Prostate gland (tissue), 2 donors: ENCODE data around the gene LRRC59. TPM values are rescaled to one million over a fixed set of nuclear protein-coding genes. Genes with fewer than 3 reads are reported as not detected.
"Not testable (repeated sequence)": the region's sequence is repeated elsewhere in the genome, so short reads cannot be mapped to it uniquely, and the experiment has no call there.

Experiments used
- DNase-seq: peaks from one replicate; pipeline ENCODE4 v3.0.0-alpha.2; 2019; ENCODE audit warnings: low spot score
- H3K27ac ChIP-seq, 2 donors: fragments of 200-600 bp; sonication (generic); 2 replicates each; pipeline ENCODE4 v1.5.1; 2017 to 2019
- H3K27me3 ChIP-seq: fragments of 200-600 bp; sonication (generic); replicated peaks from 2 replicates; pipeline ENCODE4 v1.5.1; 2019; ENCODE audit not compliant: insufficient read depth
- H3K36me3 ChIP-seq, 2 donors: fragments of 200-600 bp; sonication (generic); 1 replicate in 1 of 2; 2 replicates in 1 of 2; pipeline versions ENCODE4 v1.5.1 to v1.8.1; 2017 to 2019
- H3K4me1 ChIP-seq: fragments of 200-600 bp; sonication (generic); replicated peaks from 2 replicates; pipeline ENCODE4 v1.5.1; 2019
- H3K4me3 ChIP-seq, 2 donors: fragments of 200-600 bp; sonication (generic); 2 replicates each; pipeline ENCODE4 v1.5.1; 2017 to 2019
- H3K9me3 ChIP-seq: fragments of 200-600 bp; sonication (generic); 2 replicates; pipeline ENCODE4 v1.5.1; 2017
- POLR2A ChIP-seq: fragments of 450-650 bp; IDR thresholded peaks from one replicate; pipeline ENCODE4 v1.6.1; 2016; ENCODE audit warnings: antibody characterized with exemption, mild to moderate bottlenecking
- POLR2AphosphoS5 ChIP-seq: sonication (generic); formaldehyde crosslinking; IDR thresholded peaks from one replicate; pipeline ENCODE4 v1.6.1; 2017; ENCODE audit warnings: antibody characterized with exemption
- WGBS: methylation state at CpG from one replicate; pipeline ENCODE4 v1.1.5; 2018; 5-methylcytosine and 5-hydroxymethylcytosine counted together
- intact Hi-C: fragments of 100-400 bp; cut with DNase I; formaldehyde crosslinking; loops from one replicate; pipeline ENCODE4 v1.14.2; 2022
- small RNA-seq, 2 donors: library from RNA; depleted of rRNA; stranded (forward); fragments of <200 nt; gene quantifications; one replicate each; pipeline ENCODE3, GENCODE V24; 2016
- total RNA-seq, 2 donors: library from RNA; depleted of rRNA; stranded (reverse); fragments of >200 nt; gene quantifications; one replicate each; pipeline ENCODE4 v1.1.0, GENCODE V29; 2016
- TF ChIP-seq, protein P1 (sequence below), 4 experiments: fragments of 200-600 bp in 2 of 4; fragments of 450-650 bp in 2 of 4; sonication (generic) in 2 of 4; IDR thresholded peaks; 1 replicate in 3 of 4; 2 replicates in 1 of 4; pipeline ENCODE4 v1.5.1; 2016 to 2019; ENCODE audit warnings: antibody characterized with exemption in 4 of 4, mild to moderate bottlenecking in 2 of 4, moderate library complexity in 2 of 4

The LRRC59 gene
- total RNA-seq, 2 donors from 2014 or later, result 67.6 to 76.6 TPM

DNA sequence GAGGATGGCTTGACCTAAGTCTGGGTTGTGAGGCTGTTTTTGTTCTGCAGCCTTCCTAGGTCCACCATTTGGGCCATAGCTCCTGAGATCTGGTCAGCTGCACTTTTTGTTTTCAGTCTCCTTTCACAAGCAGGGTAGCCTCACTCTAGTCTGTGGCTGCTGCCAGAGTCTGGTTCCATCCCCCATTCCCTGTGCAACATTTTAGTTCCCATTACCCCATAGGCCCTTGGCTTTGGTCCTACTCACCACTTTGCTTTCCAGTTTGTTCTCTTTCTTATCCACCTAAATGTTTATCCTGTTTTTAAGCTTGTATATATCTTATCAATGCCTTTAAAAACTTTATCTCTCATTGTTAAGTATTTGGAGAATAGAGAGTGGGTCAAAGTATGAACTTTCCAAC lies 57.9 kb downstream of the LRRC59 start:
- no peak overlapping the region for H3K27ac ChIP-seq
- no peaks in the 10 kb centered on the region for H3K9me3 ChIP-seq
- no peaks in the 10 kb centered on the region for H3K27me3 ChIP-seq
- no peaks in the 10 kb centered on the region for H3K36me3 ChIP-seq
- no peak for DNase-seq
- intact Hi-C loops, result no loop called here
- TF ChIP-seq POLR2A (no peak), POLR2AphosphoS5 (no peak)
- TF ChIP-seq, protein P1, sequence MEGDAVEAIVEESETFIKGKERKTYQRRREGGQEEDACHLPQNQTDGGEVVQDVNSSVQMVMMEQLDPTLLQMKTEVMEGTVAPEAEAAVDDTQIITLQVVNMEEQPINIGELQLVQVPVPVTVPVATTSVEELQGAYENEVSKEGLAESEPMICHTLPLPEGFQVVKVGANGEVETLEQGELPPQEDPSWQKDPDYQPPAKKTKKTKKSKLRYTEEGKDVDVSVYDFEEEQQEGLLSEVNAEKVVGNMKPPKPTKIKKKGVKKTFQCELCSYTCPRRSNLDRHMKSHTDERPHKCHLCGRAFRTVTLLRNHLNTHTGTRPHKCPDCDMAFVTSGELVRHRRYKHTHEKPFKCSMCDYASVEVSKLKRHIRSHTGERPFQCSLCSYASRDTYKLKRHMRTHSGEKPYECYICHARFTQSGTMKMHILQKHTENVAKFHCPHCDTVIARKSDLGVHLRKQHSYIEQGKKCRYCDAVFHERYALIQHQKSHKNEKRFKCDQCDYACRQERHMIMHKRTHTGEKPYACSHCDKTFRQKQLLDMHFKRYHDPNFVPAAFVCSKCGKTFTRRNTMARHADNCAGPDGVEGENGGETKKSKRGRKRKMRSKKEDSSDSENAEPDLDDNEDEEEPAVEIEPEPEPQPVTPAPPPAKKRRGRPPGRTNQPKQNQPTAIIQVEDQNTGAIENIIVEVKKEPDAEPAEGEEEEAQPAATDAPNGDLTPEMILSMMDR (IDR thresholded peaks at IDR 0.05), result no peak
- no peak overlapping the region for H3K4me3 ChIP-seq
- no peaks in the 10 kb centered on the region for H3K4me1 ChIP-seq

DNA sequence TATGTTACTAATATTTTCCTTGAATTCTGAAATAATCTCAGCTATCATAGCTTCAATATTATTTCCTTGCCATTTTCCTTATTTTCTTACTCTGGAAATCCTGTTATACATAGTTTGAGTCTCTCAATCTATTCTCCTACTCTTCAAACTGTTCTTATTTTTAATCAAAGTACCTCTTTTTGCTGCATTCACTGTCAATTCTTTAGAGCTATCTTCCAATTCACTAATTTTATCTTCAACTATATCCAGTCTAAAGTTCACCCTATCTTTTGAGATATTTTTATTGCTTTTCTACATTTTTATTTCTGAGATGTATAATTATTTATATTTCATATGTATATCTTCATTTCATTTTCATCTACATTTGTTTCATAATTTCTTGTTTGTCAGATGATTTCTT lies 58.7 kb downstream of the LRRC59 start:
- intact Hi-C loops, result no loop called here
- Histone ChIP-seq H3K9me3 (no peaks in the 10 kb centered on the region), H3K36me3 (no peaks in the 10 kb centered on the region), H3K4me1 (no peaks in the 10 kb centered on the region), H3K4me3 (no peak overlapping the region), H3K27ac (no peak overlapping the region), H3K27me3 (no peaks in the 10 kb centered on the region)
- TF ChIP-seq POLR2AphosphoS5, result no peak
- TF ChIP-seq, protein P1 (IDR thresholded peaks at IDR 0.05), result no peak
- TF ChIP-seq POLR2A, result no peak
- DNase-seq, result no peak

GRCh38 chr17:50337956-50338355 lies 59.4 kb downstream of the LRRC59 start:
- no peak for TF ChIP-seq POLR2A
- no peak for TF ChIP-seq POLR2AphosphoS5
- TF ChIP-seq, protein P1 (IDR thresholded peaks at IDR 0.05), result no peak

GRCh38 chr17:50333291-50334057 lies 63.8 kb downstream of the LRRC59 start:
- H3K4me1 ChIP-seq, DNase-seq, H3K4me3 ChIP-seq, intact Hi-C loops, H3K9me3 ChIP-seq, H3K27ac ChIP-seq, H3K27me3 ChIP-seq, H3K36me3 ChIP-seq: not testable (repeated sequence)
- WGBS, result 70% methylated on average over 14 of the region's 14 CpGs

More at GRCh38 chr17:50337956-50338355, 59.4 kb downstream of the LRRC59 start:
- Histone ChIP-seq H3K36me3 (no peaks in the 10 kb centered on the region), H3K9me3 (no peaks in the 10 kb centered on the region), H3K27me3 (no peaks in the 10 kb centered on the region), H3K4me1 (no peaks in the 10 kb centered on the region), H3K27ac (no peak overlapping the region), H3K4me3 (no peak overlapping the region)
- intact Hi-C loops, result no loop called here
- WGBS, result 89% methylated on average over 2 of the region's 2 CpGs
- no peak for DNase-seq

GRCh38 chr17:50332196-50332595 lies 65.1 kb downstream of the LRRC59 start:
- no peaks in the 10 kb centered on the region for H3K27me3 ChIP-seq
- no peaks in the 10 kb centered on the region for H3K4me1 ChIP-seq
- intact Hi-C loops, result no loop called here
- H3K36me3 ChIP-seq, result no peaks in the 10 kb centered on the region
- no peak overlapping the region for H3K27ac ChIP-seq
- no peak overlapping the region for H3K4me3 ChIP-seq
- no peak for DNase-seq
- TF ChIP-seq POLR2A, result no peak
- TF ChIP-seq POLR2AphosphoS5, result no peak
- TF ChIP-seq, protein P1 (IDR thresholded peaks at IDR 0.05), result no peak
- 73% methylated on average over 6 of the region's 6 CpGs for WGBS
- no peaks in the 10 kb centered on the region for H3K9me3 ChIP-seq

Small RNA genes lying within 50 kb of the gene (small RNA-seq; reads per million reads assigned to genes)
- gene RF00019, result 0 reads per million in 2 donors

Other genes with a start within 250 kb of the LRRC59 start
- gene PPP1R9B, start 246.8 kb downstream of the LRRC59 start, total RNA-seq, result 10 to 100 TPM; 36.2 to 79.7 TPM
- gene SGCA, start 231.5 kb downstream of the LRRC59 start, total RNA-seq, result 10 to 100 TPM; 13.9 to 19.4 TPM
- 10 to 100 TPM; 21.5 to 81.0 TPM for gene COL1A1, start 195.9 kb downstream of the LRRC59 start, total RNA-seq
- gene TMEM92, start 123.1 kb downstream of the LRRC59 start, total RNA-seq, result under 1 TPM; 0.91 to 0.96 TPM
- 10 to 100 TPM; 44.8 to 49.8 TPM for gene XYLT2, start 51.4 kb downstream of the LRRC59 start, total RNA-seq
- gene MRPL27, start 24.3 kb downstream of the LRRC59 start, total RNA-seq, result 10 to 100 TPM; 63.3 to 69.6 TPM
- 10 to 100 TPM in 1 of 2 donors, under 1 TPM in 1; 0.23 to 13.6 TPM for gene EME1, start 24.3 kb downstream of the LRRC59 start, total RNA-seq
- 100 to 1,000 TPM in 1 of 2 donors, 10 to 100 TPM in 1; 49.0 to 111 TPM for gene ACSF2, start 28.7 kb upstream of the LRRC59 start, total RNA-seq
- gene CHAD, start 71.4 kb upstream of the LRRC59 start, total RNA-seq, result 1 to 10 TPM in 1 of 2 donors, under 1 TPM in 1; 0.51 to 1.6 TPM
- gene RSAD1, start 81.3 kb upstream of the LRRC59 start, total RNA-seq, result 10 to 100 TPM; 33.7 to 44.1 TPM
- gene MYCBPAP, start 110.9 kb upstream of the LRRC59 start, total RNA-seq, result 10 to 100 TPM in 1 of 2 donors, under 1 TPM in 1; 0.14 to 12.6 TPM
- 100 to 1,000 TPM in 1 of 2 donors, 10 to 100 TPM in 1; 60.8 to 108 TPM for gene EPN3, start 135.2 kb upstream of the LRRC59 start, total RNA-seq
- 100 to 1,000 TPM; 188 to 208 TPM for gene SPATA20, start 149.7 kb upstream of the LRRC59 start, total RNA-seq
- gene CACNA1G, start 163.2 kb upstream of the LRRC59 start, total RNA-seq, result 1 to 10 TPM; 3.4 to 6.6 TPM
- gene ABCC3, start 237.4 kb upstream of the LRRC59 start, total RNA-seq, result 10 to 100 TPM; 65.9 to 66.1 TPM